ENCODE measurements around the gene BCAS3. TPM values are rescaled to one million over a fixed set of nuclear protein-coding genes. Genes with fewer than 3 reads are reported as not detected.

BCAS3 gene
- total RNA-seq, 2 donors from 2014 or later: 44.1 to 71.5 TPM

DNA sequence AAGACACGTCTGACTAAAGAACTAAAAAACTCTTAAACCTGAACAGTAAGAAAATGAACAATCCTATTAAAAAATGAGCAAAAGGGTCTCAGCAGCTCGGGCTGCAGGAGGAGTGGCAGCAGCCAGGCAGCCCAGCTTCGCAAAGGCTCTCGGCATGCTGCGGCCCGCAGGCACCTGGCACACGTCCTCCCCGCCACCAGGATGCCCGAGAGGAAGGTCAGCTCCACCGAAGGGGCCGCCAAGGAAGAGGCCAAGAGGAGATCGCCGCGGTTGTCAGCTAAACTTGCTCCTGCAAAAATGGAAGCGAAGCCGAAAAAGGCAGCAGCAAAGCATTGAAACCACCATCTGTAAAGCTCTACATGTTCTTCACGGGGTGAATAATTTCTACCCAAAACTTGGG lies 173.5 kb downstream of the BCAS3 start:
- no peak for TF ChIP-seq POLR2A (IDR thresholded peaks at IDR 0.05)
- TF ChIP-seq, protein P1, sequence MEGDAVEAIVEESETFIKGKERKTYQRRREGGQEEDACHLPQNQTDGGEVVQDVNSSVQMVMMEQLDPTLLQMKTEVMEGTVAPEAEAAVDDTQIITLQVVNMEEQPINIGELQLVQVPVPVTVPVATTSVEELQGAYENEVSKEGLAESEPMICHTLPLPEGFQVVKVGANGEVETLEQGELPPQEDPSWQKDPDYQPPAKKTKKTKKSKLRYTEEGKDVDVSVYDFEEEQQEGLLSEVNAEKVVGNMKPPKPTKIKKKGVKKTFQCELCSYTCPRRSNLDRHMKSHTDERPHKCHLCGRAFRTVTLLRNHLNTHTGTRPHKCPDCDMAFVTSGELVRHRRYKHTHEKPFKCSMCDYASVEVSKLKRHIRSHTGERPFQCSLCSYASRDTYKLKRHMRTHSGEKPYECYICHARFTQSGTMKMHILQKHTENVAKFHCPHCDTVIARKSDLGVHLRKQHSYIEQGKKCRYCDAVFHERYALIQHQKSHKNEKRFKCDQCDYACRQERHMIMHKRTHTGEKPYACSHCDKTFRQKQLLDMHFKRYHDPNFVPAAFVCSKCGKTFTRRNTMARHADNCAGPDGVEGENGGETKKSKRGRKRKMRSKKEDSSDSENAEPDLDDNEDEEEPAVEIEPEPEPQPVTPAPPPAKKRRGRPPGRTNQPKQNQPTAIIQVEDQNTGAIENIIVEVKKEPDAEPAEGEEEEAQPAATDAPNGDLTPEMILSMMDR (IDR thresholded peaks at IDR 0.05): no peak
- H3K9me3 ChIP-seq: no peaks in the 10 kb centered on the region
- H3K4me1 ChIP-seq: no peaks in the 10 kb centered on the region
- no peak for DNase-seq
- no peaks in the 10 kb centered on the region for H3K36me3 ChIP-seq (replicated peaks in 1 of 2; ENCODE audit: insufficient read depth in 1 of 2, low read depth in 2 of 2)
- 81 to 86% methylated on average over 17 of the region's 17 CpGs for WGBS, 2 donors
- no peak for ATAC-seq
- intact Hi-C loops (cut with DNase I): no loop called here
- H3K27ac ChIP-seq: no peak overlapping the region
- no peaks in the 10 kb centered on the region for H3K27me3 ChIP-seq
- H3K4me3 ChIP-seq: no peak overlapping the region

DNA sequence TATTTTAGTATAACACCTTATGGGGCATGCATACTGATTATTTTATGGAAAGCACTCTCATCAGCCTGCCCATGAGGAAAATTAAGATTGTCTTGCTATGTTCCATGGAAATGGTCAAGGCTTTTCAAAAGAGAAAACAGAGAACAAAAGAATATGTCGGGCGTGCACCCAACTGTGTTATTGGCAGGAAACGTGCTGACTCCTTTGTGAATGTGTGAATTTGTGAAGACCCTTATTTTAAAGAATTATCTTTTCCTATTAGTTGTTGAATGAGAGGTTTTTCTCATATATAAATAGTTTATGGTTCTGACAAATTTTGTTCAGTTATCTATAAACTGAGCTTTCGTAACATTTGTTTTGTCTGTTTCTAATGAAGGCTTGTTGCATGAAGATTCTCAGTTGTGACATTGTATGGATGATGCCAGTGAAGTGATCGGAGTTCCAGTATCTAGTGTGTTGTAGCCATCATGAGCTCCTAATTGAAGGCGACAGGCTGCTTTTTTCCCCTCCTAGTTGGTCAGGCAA lies 180.0 kb downstream of the BCAS3 start:
- Histone ChIP-seq H3K27me3 (no peaks in the 10 kb centered on the region), H3K27ac (no peak overlapping the region), H3K4me1 (no peaks in the 10 kb centered on the region), H3K4me3 (no peak overlapping the region), H3K9me3 (no peaks in the 10 kb centered on the region), H3K36me3 (replicated peaks in 1 of 2; ENCODE audit: insufficient read depth in 1 of 2, low read depth in 2 of 2) (no peaks in the 10 kb centered on the region)
- ATAC-seq (no peak), DNase-seq (no peak)
- intact Hi-C loops (cut with DNase I): no loop called here
- TF ChIP-seq, protein P1 (IDR thresholded peaks at IDR 0.05): no peak
- 84 to 91% methylated on average over 6 of the region's 6 CpGs for WGBS, 2 donors

DNA sequence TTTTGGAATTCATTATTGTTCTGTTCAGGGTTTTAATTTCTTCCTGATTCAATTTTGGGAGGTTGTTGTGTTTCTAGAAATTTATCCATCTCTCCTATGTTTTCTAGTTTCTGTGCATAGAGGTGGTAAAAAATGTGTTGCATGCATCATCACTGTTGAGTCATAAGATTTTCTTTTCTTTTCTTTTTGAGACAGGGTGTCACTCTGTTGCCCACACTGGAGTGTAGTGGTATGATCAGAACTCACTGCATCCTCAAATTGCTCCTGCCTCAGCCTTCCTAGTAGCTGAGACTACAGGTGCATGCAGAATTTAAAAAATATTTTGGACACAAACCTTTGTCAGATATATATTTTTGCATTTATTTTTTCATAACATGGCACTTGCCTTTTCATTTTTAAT lies 184.8 kb downstream of the BCAS3 start:
- Histone ChIP-seq H3K4me1 (no peaks in the 10 kb centered on the region), H3K36me3 (replicated peaks in 1 of 2; ENCODE audit: insufficient read depth in 1 of 2, low read depth in 2 of 2) (no peaks in the 10 kb centered on the region), H3K27ac (no peak overlapping the region), H3K4me3 (no peak overlapping the region), H3K9me3 (no peaks in the 10 kb centered on the region), H3K27me3 (no peaks in the 10 kb centered on the region)
- TF ChIP-seq, protein P1 (IDR thresholded peaks at IDR 0.05): no peak
- no peak for TF ChIP-seq POLR2A (IDR thresholded peaks at IDR 0.05)
- ATAC-seq (no peak), DNase-seq (no peak)
- intact Hi-C loops (cut with DNase I): no loop called here

DNA sequence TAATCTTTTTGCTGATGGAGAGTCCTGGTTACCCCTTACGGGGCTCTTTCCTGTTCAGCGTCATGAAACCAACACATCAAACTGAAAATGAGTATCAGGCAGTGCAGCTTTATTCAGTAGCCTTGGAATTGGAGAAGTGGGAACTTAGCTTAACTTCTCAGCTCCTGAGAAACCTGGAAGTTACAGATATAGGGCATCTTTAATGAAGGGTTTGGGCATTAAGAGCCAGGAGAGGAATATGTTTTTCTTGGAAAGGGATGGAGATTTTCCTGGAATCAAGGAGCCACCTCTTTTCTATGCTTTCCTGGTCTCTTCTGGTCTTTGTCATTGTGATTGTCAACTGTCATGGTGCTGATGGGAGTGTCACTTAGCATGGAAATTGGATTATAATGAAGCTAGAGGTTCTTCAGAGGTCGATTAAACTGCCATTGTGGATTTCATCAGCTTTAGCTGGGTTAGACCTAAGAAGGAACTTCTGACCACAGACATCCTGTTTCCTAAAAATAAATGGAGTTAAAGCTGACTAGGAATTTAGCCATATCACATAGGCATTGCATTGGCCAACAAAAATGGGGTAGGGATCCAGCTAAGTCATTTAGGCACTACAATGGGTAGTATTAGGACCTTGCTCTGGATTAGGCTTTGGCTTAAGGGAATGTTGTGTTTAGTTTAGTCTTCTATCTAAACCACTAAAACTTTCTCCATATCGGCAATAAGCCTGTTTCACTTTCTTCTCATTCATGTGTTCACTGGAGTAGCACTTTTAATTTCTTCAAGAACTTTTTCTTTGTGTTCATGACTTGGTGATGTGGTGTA lies 186.4 kb downstream of the BCAS3 start:
- no peak for ATAC-seq
- intact Hi-C loops (cut with DNase I): no loop called here
- no peak for DNase-seq
- no peaks in the 10 kb centered on the region for H3K9me3 ChIP-seq
- H3K4me3 ChIP-seq: no peak overlapping the region
- TF ChIP-seq, protein P1 (IDR thresholded peaks at IDR 0.05): no peak
- TF ChIP-seq POLR2A (IDR thresholded peaks at IDR 0.05): no peak
- 66 to 81% methylated on average over 4 of the region's 4 CpGs for WGBS, 2 donors
- no peaks in the 10 kb centered on the region for H3K27me3 ChIP-seq
- no peaks in the 10 kb centered on the region for H3K36me3 ChIP-seq (replicated peaks in 1 of 2; ENCODE audit: insufficient read depth in 1 of 2, low read depth in 2 of 2)
- H3K4me1 ChIP-seq: no peaks in the 10 kb centered on the region
- no peak overlapping the region for H3K27ac ChIP-seq

DNA sequence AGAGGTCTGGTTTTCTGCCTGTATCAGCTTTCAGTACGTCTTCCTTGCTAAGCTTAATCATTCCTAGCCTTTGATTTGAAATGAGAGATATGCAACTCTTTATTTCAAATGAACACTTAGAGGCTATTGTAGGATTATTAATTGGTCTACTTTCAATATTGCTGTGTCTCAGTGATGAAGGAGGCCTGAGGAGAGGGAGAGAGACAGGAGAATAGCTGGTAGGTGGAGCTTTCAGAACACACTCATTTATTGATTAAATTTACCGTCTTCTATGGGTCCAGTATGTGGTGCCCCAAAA lies 187.0 kb downstream of the BCAS3 start:
- intact Hi-C loops (cut with DNase I): no loop called here
- Histone ChIP-seq H3K9me3 (no peaks in the 10 kb centered on the region), H3K27me3 (no peaks in the 10 kb centered on the region), H3K4me3 (no peak overlapping the region), H3K36me3 (replicated peaks in 1 of 2; ENCODE audit: insufficient read depth in 1 of 2, low read depth in 2 of 2) (no peaks in the 10 kb centered on the region), H3K4me1 (no peaks in the 10 kb centered on the region), H3K27ac (no peak overlapping the region)
- WGBS, 2 donors: 81 to 88% methylated on average over 2 of the region's 2 CpGs
- TF ChIP-seq, protein P1 (IDR thresholded peaks at IDR 0.05): no peak
- TF ChIP-seq POLR2A (IDR thresholded peaks at IDR 0.05): no peak
- no peak for ATAC-seq
- DNase-seq: no peak

All from body of pancreas (tissue), 4 donors.